CD4-positive, alpha-beta memory T cell (primary cell): Measurements from ENCODE around the gene ANGPTL1. TPM values are rescaled to one million over a fixed set of nuclear protein-coding genes. Genes with fewer than 3 reads are reported as not detected.

Experiments used
- CTCF ChIA-PET: fragments of 350-600 bp; sonication (Branson Sonifier 250); formaldehyde crosslinking; loops from one replicate; lab custom pipeline; 2021; ENCODE audit warnings: inconsistent platforms; ENCODE audit not compliant: partially characterized antibody; lab: Charles Lee
- POLR2A ChIA-PET: fragments of 350-600 bp; sonication (Branson Sonifier 250); formaldehyde crosslinking; loops from one replicate; lab custom pipeline; 2021; ENCODE audit not compliant: partially characterized antibody; lab: Charles Lee
- DNase-seq, 5 donors: peaks; one replicate each; pipeline versions ENCODE4 v3.0.0 to v3.0.0-alpha.2; 2020 to 2022; ENCODE audit warnings: mixed read lengths in 1 of 5
- H3K27ac ChIP-seq: one replicate; pipeline ENCODE4 v1.7.0; 2013; ENCODE audit warnings: low read depth, low read length
- H3K27me3 ChIP-seq: 2 replicates; pipeline ENCODE4 v1.7.0; 2013; ENCODE audit warnings: mild to moderate bottlenecking, low read length, moderate library complexity; ENCODE audit not compliant: insufficient read depth
- H3K36me3 ChIP-seq: 2 replicates; pipeline ENCODE4 v1.7.0; 2013; ENCODE audit warnings: mild to moderate bottlenecking, low read length, moderate library complexity; ENCODE audit not compliant: insufficient read depth
- H3K4me1 ChIP-seq: 2 replicates; pipeline ENCODE4 v1.7.0; 2013; ENCODE audit warnings: mild to moderate bottlenecking, low read length, moderate library complexity; ENCODE audit not compliant: insufficient read depth
- H3K4me3 ChIP-seq, 2 donors: one replicate each; pipeline ENCODE4 v1.7.0; 2013; ENCODE audit warnings: low read length in 2 of 2, mild to moderate bottlenecking in 1 of 2
- H3K9me3 ChIP-seq, 2 donors: one replicate each; pipeline ENCODE4 v1.7.0; 2013; ENCODE audit warnings: low read length in 2 of 2, control low read depth in 1 of 2; ENCODE audit not compliant: control insufficient read depth in 1 of 2
- H3K27ac Mint-ChIP-seq, 7 donors: one replicate each; pipeline ENCODE4 v1.8.0; 2020 to 2021; ENCODE audit warnings: mixed read lengths in 7 of 7, mild to moderate bottlenecking in 6 of 7, inconsistent platforms in 3 of 7, moderate library complexity in 3 of 7
- H3K27me3 Mint-ChIP-seq, 2 donors: one replicate each; pipeline ENCODE4 v1.8.0; 2020 to 2021; ENCODE audit warnings: mixed read lengths in 2 of 2
- H3K36me3 Mint-ChIP-seq, 2 donors: one replicate each; pipeline ENCODE4 v1.8.0; 2020 to 2021; ENCODE audit warnings: mixed read lengths in 2 of 2, inconsistent platforms in 1 of 2, mild to moderate bottlenecking in 1 of 2
- H3K4me1 Mint-ChIP-seq, 4 donors: one replicate each; pipeline ENCODE4 v1.8.0; 2020 to 2021; ENCODE audit warnings: mixed read lengths in 4 of 4, mild to moderate bottlenecking in 1 of 4
- H3K4me3 Mint-ChIP-seq, 8 donors: one replicate each; pipeline ENCODE4 v1.8.0; 2020 to 2021; ENCODE audit warnings: mixed read lengths in 8 of 8, mild to moderate bottlenecking in 7 of 8, moderate library complexity in 6 of 8, inconsistent platforms in 3 of 8
- H3K9me3 Mint-ChIP-seq, 8 donors: one replicate each; pipeline ENCODE4 v1.8.0; 2020 to 2021; ENCODE audit warnings: mixed read lengths in 8 of 8, mild to moderate bottlenecking in 5 of 8, inconsistent platforms in 3 of 8, moderate library complexity in 1 of 8
- intact Hi-C: fragments of 100-400 bp; cut with micrococcal nuclease; formaldehyde crosslinking; loops from one replicate; pipeline ENCODE4 v1.15.1; 2023
- polyA plus RNA-seq, 2 donors: library from polyadenylated mRNA; unstranded; fragments of 300-500 nt; fragmentation: Illumina TruSeq; gene quantifications; one replicate each; pipeline ENCODE4 v1.2.3, GENCODE V29; 2021
- total RNA-seq, 2 experiments: library from RNA; stranded (reverse); gene quantifications; one replicate each; pipeline ENCODE4 v1.2.3, GENCODE V29; 2021

Gene ANGPTL1
- total and polyA plus RNA-seq, 4 experiments from 2014 or later, result not detected

- H3K4me3 ChIP-seq, result no peak overlapping the region
- Mint-ChIP-seq H3K4me1 (no peaks in the 10 kb centered on the region), H3K4me3 (no peak overlapping the region), H3K9me3 (peaks cover 0 to 3% (median 0%) of the 10 kb centered on the region in 8 donors), H3K27me3 (no peaks in the 10 kb centered on the region), H3K27ac (no peak overlapping the region), H3K36me3 (peaks cover 5 to 6% of the 10 kb centered on the region in 2 donors)
- no peaks in the 10 kb centered on the region for H3K27me3 ChIP-seq
- intact Hi-C loops, result no loop called here
- ChIA-PET POLR2A (no interaction called here), CTCF (no interaction called here)
- H3K27ac ChIP-seq, result no peak overlapping the region
- no peaks in the 10 kb centered on the region for H3K4me1 ChIP-seq
- DNase-seq, result no peak
- H3K9me3 ChIP-seq, result no peaks in the 10 kb centered on the region
- no peaks in the 10 kb centered on the region for H3K36me3 ChIP-seq
Observed at GRCh38 chr1:178810585-178810984, 60.3 kb downstream of the ANGPTL1 start.

GRCh38 chr1:178808529-178808928 lies 62.3 kb downstream of the ANGPTL1 start:
- no peaks in the 10 kb centered on the region for H3K27me3 ChIP-seq
- Mint-ChIP-seq H3K27me3 (no peaks in the 10 kb centered on the region), H3K4me3 (no peak overlapping the region), H3K27ac (no peak overlapping the region), H3K36me3 (peaks cover 0 to 4% of the 10 kb centered on the region in 2 donors), H3K4me1 (no peaks in the 10 kb centered on the region), H3K9me3 (peaks cover 0 to 4% (median 0%) of the 10 kb centered on the region in 8 donors)
- no peaks in the 10 kb centered on the region for H3K36me3 ChIP-seq
- H3K4me3 ChIP-seq, result no peak overlapping the region
- CTCF ChIA-PET, result no interaction called here
- POLR2A ChIA-PET, result no interaction called here
- intact Hi-C loops, result no loop called here
- DNase-seq, result no peak
- no peaks in the 10 kb centered on the region for H3K9me3 ChIP-seq
- no peaks in the 10 kb centered on the region for H3K4me1 ChIP-seq
- no peak overlapping the region for H3K27ac ChIP-seq

DNA sequence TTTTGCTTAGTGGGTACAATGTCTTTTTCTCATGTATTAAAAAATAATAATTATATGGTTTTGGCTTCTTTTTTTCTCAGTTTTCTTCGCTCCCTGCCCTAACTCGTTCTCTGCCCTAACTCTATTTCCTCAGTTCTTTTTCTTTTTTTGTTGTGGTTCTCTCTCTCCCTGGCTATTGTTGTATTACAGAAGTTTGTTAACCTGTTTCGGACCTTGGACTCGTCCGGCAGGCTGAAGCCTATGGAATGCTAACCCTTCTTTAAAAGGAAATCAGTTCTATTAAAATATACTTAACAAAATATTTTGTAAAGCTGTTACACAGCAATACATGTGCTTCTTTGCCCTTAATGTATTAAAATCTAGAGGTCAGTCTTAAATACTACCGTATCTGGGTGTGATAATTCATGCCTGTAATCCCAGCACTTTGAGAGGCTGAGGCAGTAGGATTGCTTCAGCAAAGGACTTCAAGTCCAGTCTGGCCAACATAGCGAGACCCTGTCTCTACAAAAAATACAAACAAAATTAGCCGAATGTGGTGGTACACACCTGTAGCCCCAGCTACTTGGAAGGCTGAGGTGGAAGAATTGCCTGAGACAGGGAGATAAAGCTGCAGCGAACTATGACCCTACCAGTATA lies 64.1 kb downstream of the ANGPTL1 start:
- H3K27me3 ChIP-seq, result no peaks in the 10 kb centered on the region
- ChIA-PET CTCF (no interaction called here), POLR2A (no interaction called here)
- Mint-ChIP-seq H3K36me3 (no peaks in the 10 kb centered on the region), H3K9me3 (peaks cover 0 to 4% (median 0%) of the 10 kb centered on the region in 8 donors), H3K27me3 (no peaks in the 10 kb centered on the region), H3K4me1 (no peaks in the 10 kb centered on the region), H3K4me3 (no peak overlapping the region), H3K27ac (no peak overlapping the region)
- H3K27ac ChIP-seq, result no peak overlapping the region
- no peak overlapping the region for H3K4me3 ChIP-seq
- no peak for DNase-seq
- no peaks in the 10 kb centered on the region for H3K36me3 ChIP-seq
- intact Hi-C loops, result no loop called here
- H3K9me3 ChIP-seq, result no peaks in the 10 kb centered on the region
- no peaks in the 10 kb centered on the region for H3K4me1 ChIP-seq

- Mint-ChIP-seq H3K9me3 (peaks cover 0 to 8% (median 4%) of the 10 kb centered on the region in 8 donors), H3K27ac (no peak overlapping the region), H3K4me1 (no peaks in the 10 kb centered on the region), H3K27me3 (no peaks in the 10 kb centered on the region), H3K4me3 (no peak overlapping the region), H3K36me3 (peaks cover 4% of the 10 kb centered on the region in 2 donors)
- Histone ChIP-seq H3K36me3 (no peaks in the 10 kb centered on the region), H3K27ac (no peak overlapping the region), H3K4me3 (no peak overlapping the region), H3K4me1 (no peaks in the 10 kb centered on the region), H3K9me3 (no peaks in the 10 kb centered on the region), H3K27me3 (no peaks in the 10 kb centered on the region)
- ChIA-PET POLR2A (no interaction called here), CTCF (no interaction called here)
- DNase-seq, result no peak
- intact Hi-C loops, result no loop called here
Observed at GRCh38 chr1:178802873-178803272, 68.0 kb downstream of the ANGPTL1 start.

Other genes with a start within 250 kb of the ANGPTL1 start
- 10 to 100 TPM; 12.4 to 15.0 TPM for gene RALGPS2, start 145.8 kb downstream of the ANGPTL1 start, total RNA-seq
- 1 to 10 TPM; 1.6 to 3.3 TPM for gene RALGPS2, start 145.8 kb downstream of the ANGPTL1 start, polyA plus RNA-seq
- 10 to 100 TPM; 29.6 to 31.9 TPM for gene FAM20B, start 154.8 kb upstream of the ANGPTL1 start, total RNA-seq
- 1 to 10 TPM; 4.3 to 8.8 TPM for gene FAM20B, start 154.8 kb upstream of the ANGPTL1 start, polyA plus RNA-seq
- gene TOR3A, start 211.0 kb upstream of the ANGPTL1 start, total RNA-seq, result 10 to 100 TPM; 25.4 to 27.3 TPM
- gene TOR3A, start 211.0 kb upstream of the ANGPTL1 start, polyA plus RNA-seq, result 10 to 100 TPM; 37.2 to 51.3 TPM